ENCODE data around the gene THTPA.

THTPA gene

GRCh38 chr14:23555882-23556699, at the start of gene THTPA:
Gene THTPA, plus strand, starts transcription at chr14:23556271. Its CDS starts 487 bp downstream, at chr14:23556758.
- in situ Hi-C loops (cut with MboI; ENCODE audit: low sequenced_read_pairs): no loop called here

DNA sequence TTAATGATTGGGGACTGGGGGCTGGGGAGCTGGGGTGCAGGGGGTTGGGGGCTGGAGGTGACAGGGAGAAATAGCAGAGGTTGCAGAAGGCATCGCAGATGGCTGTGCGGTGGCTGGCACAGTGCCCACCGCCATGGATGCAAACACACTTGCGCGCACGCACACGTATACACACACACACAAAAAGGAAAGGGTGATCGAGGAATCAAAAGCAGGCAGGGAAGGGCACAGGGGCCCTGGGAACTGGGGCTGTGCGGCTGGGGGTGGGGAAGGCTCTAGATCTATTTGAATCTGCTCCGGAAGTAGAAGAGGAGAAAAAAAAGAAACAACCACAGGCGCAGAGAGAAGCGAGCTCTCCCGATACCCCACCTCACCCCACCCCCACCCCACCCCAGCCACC, 43.9 kb upstream of the THTPA start:
- in situ Hi-C loops (cut with MboI; ENCODE audit: low sequenced_read_pairs): no loop called here

DNA sequence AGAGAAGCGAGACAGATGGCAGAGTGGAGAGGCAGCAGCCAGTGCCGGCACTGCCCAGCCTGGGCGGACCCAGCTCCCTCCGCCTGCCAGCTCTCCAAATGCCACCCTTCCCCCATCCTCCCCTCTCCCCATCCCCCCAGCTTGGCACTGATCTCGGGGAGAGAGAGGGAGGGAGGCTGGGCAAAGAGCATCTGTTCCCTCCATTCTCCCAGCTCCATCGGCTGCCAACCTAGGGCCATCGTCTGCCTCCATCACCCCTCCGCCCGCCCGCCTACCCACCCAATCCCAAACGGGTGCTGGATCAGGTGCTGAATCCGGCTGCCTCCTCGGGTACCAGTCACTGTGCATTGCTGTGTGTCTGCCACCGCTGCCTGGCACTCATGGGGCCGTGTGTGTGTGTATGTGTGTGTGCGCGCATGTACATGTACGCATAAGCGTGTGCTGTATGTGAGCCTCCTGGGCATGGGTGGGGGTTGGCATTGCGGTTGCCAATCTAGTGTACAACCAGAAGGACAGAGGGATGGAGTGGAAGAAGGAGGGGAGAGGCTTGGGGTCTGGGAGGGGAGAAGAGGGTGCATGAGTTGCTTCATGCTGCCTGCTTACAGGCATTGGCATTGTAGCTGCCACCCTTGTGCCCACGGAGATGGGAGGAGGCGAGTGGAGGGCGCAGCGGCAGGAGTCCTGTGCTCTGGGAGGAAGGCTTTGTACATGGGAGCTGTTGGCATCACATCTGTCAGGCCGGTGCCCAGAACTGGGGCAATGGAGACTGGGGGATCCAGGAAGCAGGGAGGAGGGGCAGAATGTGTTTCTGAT, 42.9 kb upstream of the THTPA start:
- in situ Hi-C loops (cut with MboI; ENCODE audit: low sequenced_read_pairs): no loop called here

DNA sequence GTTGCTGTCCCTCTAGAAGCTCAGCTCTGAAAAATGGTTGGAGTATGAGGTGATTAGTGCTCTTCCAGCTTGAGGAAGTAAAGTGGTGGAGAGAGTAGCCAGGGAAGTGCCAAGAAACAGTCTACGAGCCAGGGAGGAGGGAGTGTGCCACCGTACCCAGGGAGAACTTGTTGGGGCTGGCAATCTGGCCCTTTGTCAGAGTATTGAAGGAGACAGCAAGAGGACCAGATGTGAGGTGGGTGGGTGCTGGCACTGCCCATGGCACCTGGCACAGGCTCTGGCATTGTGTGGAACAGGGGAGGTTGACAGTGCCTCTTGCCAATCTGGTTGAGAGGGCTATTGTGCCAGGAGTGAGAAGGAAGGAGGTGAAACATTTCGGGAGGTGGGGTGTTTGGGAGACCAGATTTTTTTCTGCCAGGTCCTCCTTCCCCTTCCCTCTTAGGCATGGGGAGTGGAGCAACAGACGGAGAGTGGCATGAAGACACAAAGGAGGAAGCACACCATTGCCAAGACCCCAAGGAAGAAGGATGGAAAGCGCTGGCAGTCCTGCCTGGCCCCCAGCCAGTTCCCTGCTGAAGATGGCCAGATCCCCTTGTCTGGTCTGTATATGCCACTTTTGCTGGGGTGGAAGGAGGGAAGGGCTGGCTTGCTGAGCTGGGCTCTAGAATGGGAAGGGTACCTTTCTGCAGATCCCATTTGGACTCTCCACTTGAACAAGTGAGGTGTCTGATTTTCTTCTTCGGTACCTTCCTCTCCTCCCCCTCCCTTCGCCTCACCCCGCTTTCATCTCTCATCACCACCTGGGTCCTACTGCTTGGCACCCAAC, 42.0 kb upstream of the THTPA start:
- in situ Hi-C loops (cut with MboI; ENCODE audit: low sequenced_read_pairs): no loop called here

DNA sequence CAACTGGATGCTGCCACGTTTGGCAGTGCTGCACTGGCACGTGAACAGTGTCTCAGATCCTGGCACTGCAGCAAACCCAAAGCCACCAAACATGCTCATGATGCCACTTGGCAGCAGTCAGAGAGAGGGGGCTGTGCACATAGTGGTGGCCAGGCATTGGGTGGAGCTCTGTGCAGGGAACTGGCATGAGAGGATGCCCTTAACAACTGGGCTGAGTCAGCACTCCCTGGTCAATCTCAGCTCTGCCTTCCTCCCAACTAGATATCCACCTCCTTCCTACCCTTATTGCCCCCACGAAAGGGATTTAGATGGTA, 41.5 kb upstream of the THTPA start:
- in situ Hi-C loops (cut with MboI; ENCODE audit: low sequenced_read_pairs): no loop called here

GRCh38 chr14:23517650-23518326, 38.3 kb upstream of the THTPA start:
- in situ Hi-C loops (cut with MboI; ENCODE audit: low sequenced_read_pairs): no loop called here

- in situ Hi-C loops (cut with MboI; ENCODE audit: low sequenced_read_pairs): no loop called here
Observed at GRCh38 chr14:23518709-23519108, 37.4 kb upstream of the THTPA start.

- in situ Hi-C loops (cut with MboI; ENCODE audit: low sequenced_read_pairs): no loop called here
Observed at GRCh38 chr14:23520899-23521533, 35.1 kb upstream of the THTPA start.

- in situ Hi-C loops (cut with MboI; ENCODE audit: low sequenced_read_pairs): no loop called here
Observed at GRCh38 chr14:23521785-23522640, 34.1 kb upstream of the THTPA start.

- in situ Hi-C loops (cut with MboI; ENCODE audit: low sequenced_read_pairs): no loop called here
Observed at GRCh38 chr14:23522643-23523198, 33.4 kb upstream of the THTPA start.

- in situ Hi-C loops (cut with MboI; ENCODE audit: low sequenced_read_pairs): no loop called here
Observed at GRCh38 chr14:23523229-23524016, 32.6 kb upstream of the THTPA start.

- in situ Hi-C loops (cut with MboI; ENCODE audit: low sequenced_read_pairs): no loop called here
Observed at GRCh38 chr14:23524954-23525353, 31.1 kb upstream of the THTPA start.

GRCh38 chr14:23525611-23526010, 30.5 kb upstream of the THTPA start:
- in situ Hi-C loops (cut with MboI; ENCODE audit: low sequenced_read_pairs): no loop called here

- in situ Hi-C loops (cut with MboI; ENCODE audit: low sequenced_read_pairs): no loop called here
Observed at GRCh38 chr14:23528555-23528954, 27.5 kb upstream of the THTPA start.

DNA sequence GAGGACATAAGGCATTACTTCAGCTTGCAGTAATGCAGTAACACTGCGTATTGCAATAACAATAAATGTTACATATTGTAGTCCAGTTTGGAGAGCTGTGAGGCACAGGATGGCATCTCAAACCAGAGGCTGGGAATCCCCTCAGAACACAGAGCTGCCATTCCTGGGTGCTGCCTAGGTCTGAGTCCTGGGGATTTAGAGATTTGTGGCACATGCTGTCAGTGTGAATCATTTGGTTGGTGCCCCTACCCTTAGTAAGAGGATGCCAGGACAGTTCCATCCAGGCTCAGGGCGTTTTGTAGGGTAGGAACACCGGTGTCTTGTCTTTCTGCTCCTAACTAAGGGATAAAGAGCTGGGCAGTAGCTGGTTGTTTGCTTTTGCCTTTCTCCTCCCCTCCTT, 27.1 kb upstream of the THTPA start:
- in situ Hi-C loops (cut with MboI; ENCODE audit: low sequenced_read_pairs): no loop called here

DNA sequence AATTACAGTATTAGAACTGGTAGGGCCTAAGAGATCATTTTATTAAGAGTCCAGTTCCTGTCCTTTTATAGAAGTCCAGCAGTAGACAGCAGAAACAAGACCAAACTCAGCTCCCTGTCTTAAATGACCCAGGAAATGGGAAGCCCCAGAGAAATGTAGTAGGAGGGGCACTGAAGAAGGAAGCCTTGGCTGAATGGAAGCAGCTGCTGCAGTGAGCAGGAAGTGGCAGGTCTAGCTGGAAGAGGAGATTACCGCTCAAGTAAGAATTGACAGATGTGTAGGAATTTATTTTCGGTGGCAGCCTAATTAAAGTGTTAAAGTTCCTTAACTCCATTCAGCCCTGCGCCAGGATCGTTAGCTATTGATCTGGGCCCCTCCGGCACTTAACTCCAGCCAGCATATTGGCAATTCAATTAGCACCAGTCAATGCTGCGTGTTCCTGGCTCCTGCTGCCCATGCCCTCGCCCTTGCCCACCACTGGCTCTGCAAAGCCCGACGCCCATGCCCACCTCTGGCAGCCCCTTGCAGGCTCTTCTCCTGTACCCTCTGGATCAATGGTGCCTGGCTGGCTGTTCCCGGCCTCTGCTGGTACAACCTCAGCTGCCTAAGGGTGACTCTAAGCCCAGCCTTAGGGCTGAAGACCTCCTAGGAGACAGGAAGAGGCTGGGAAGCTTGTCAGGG, 25.6 kb upstream of the THTPA start:
- in situ Hi-C loops (cut with MboI; ENCODE audit: low sequenced_read_pairs): no loop called here

GRCh38 chr14:23531391-23531790, 24.7 kb upstream of the THTPA start:
- in situ Hi-C loops (cut with MboI; ENCODE audit: low sequenced_read_pairs): no loop called here

DNA sequence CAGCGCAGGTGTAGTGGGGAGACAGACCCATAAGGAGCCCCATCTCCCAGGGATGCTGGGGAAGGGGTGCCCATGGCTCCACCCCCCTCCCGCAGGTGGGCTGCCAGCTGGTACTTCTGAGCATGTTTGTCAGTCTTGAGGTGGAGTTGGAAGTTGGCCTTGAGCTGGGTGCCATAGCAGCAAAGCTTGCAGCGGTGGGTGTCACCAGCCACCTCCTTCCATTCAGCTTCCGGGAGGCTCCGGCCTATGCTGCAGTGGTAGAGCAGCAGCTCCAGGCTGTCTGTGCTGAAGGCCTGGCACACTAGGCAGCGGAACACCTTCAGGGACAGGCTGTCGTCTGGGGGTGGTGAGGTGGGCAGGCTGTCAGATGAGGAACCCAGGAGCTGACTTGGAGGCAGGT, 23.4 kb upstream of the THTPA start:
- in situ Hi-C loops (cut with MboI; ENCODE audit: low sequenced_read_pairs): no loop called here

Measured in hTERT RPE-1 (cell line).